Thyroid gland (tissue), 4 donors: ENCODE data around the gene TGM2. TPM values are rescaled to one million over a fixed set of nuclear protein-coding genes. Genes with fewer than 3 reads are reported as not detected.

Experiments used
- DNase-seq, 2 donors: peaks; one replicate each; pipeline ENCODE4 v3.0.0-alpha.2; 2019
- H3K27ac ChIP-seq, 3 donors: fragments of 200-600 bp; sonication (generic); 1 replicate in 2 of 3; 2 replicates in 1 of 3; pipeline ENCODE4 v1.5.1; 2016 to 2019; ENCODE audit warnings: mild to moderate bottlenecking in 1 of 3, moderate library complexity in 1 of 3
- H3K27me3 ChIP-seq: fragments of 200-600 bp; sonication (generic); one replicate; pipeline ENCODE4 v1.5.1; 2019
- H3K36me3 ChIP-seq, 2 donors: fragments of 200-600 bp; sonication (generic); one replicate each; pipeline ENCODE4 v1.5.1; 2016 to 2019
- H3K4me1 ChIP-seq, 2 donors: fragments of 200-600 bp; sonication (generic); one replicate each; pipeline ENCODE4 v1.5.1; 2017 to 2019
- H3K4me3 ChIP-seq, 3 donors: fragments of 200-600 bp; sonication (generic); replicated peaks in 1 of 3; 1 replicate in 2 of 3; 2 replicates in 1 of 3; pipeline ENCODE4 v1.5.1; 2016; ENCODE audit warnings: mild to moderate bottlenecking in 1 of 3
- H3K9me3 ChIP-seq: fragments of 200-600 bp; sonication (generic); one replicate; pipeline ENCODE4 v1.5.1; 2017
- CTCF ChIP-seq, 6 experiments: fragments of 200-600 bp in 3 of 6; fragments of 450-650 bp in 3 of 6; sonication (generic) in 3 of 6; IDR thresholded peaks; one replicate each; pipeline ENCODE4 v1.5.1; 2016 to 2019; ENCODE audit warnings: antibody characterized with exemption in 6 of 6, mild to moderate bottlenecking in 2 of 6, inconsistent platforms in 1 of 6, moderate library complexity in 1 of 6
- POLR2A ChIP-seq, 2 donors: fragments of 450-650 bp; IDR thresholded peaks; one replicate each; pipeline ENCODE4 v1.6.1; 2017; ENCODE audit warnings: antibody characterized with exemption in 2 of 2, mild to moderate bottlenecking in 2 of 2, moderate library complexity in 1 of 2
- WGBS, 2 donors: methylation state at CpG; one replicate each; pipeline ENCODE4 v1.1.5; 2017; 5-methylcytosine and 5-hydroxymethylcytosine counted together
- intact Hi-C: fragments of 100-400 bp; cut with DNase I; formaldehyde crosslinking; loops from one replicate; pipeline ENCODE4 v1.15.1; 2023
- total RNA-seq, 4 donors: library from RNA; depleted of rRNA; stranded (reverse); fragments of >200 nt; gene quantifications; one replicate each; pipeline ENCODE4 v1.2.3, GENCODE V29; 2016

The TGM2 gene
- total RNA-seq, 4 donors from 2014 or later = 16.9 to 133 (median 18.4) TPM

GRCh38 chr20:38170219-38170825, 5.3 kb upstream of the TGM2 start:
- no peak for DNase-seq
- H3K4me1 ChIP-seq = peaks cover 0 to 22% of the 10 kb centered on the region in 2 donors
- no peaks in the 10 kb centered on the region for H3K9me3 ChIP-seq
- no peaks in the 10 kb centered on the region for H3K36me3 ChIP-seq
- no peaks in the 10 kb centered on the region for H3K27me3 ChIP-seq
- WGBS, 2 donors = 58 to 82% methylated on average over 8 of the region's 8 CpGs
- TF ChIP-seq CTCF (IDR thresholded peaks at IDR 0.05) (no peak), POLR2A (IDR thresholded peaks at IDR 0.05) (no peak)
- no peak overlapping the region for H3K27ac ChIP-seq
- no peak overlapping the region for H3K4me3 ChIP-seq
- intact Hi-C loops = no loop called here

GRCh38 chr20:38169636-38170193, 4.6 kb upstream of the TGM2 start:
- intact Hi-C loops = loop anchor here (5.0 kb wide), 1 partner anchor 112 kb away; no protein-coding TSS in a partner anchor
- no peak for DNase-seq
- Histone ChIP-seq H3K27me3 (no peaks in the 10 kb centered on the region), H3K9me3 (no peaks in the 10 kb centered on the region), H3K36me3 (no peaks in the 10 kb centered on the region), H3K27ac (no peak overlapping the region), H3K4me3 (no peak overlapping the region), H3K4me1 (peaks cover 0 to 28% of the 10 kb centered on the region in 2 donors)
- TF ChIP-seq POLR2A (IDR thresholded peaks at IDR 0.05) = no peak
- TF ChIP-seq CTCF (IDR thresholded peaks at IDR 0.05) = no peak
- 79 to 85% methylated on average over 5 to 6 of the region's 6 CpGs for WGBS, 2 donors

- H3K27ac ChIP-seq = peak overlapping the region in 2 of 3 donors; percentile 36 to 52
- 70 to 73% methylated on average over 7 to 8 of the region's 8 CpGs for WGBS, 2 donors
- peaks cover 0 to 28% of the 10 kb centered on the region in 2 donors for H3K4me1 ChIP-seq
- H3K9me3 ChIP-seq = no peaks in the 10 kb centered on the region
- no peak for TF ChIP-seq CTCF (IDR thresholded peaks at IDR 0.05)
- TF ChIP-seq POLR2A (IDR thresholded peaks at IDR 0.05) = no peak
- no peak for DNase-seq
- no peak overlapping the region for H3K4me3 ChIP-seq
- no peaks in the 10 kb centered on the region for H3K36me3 ChIP-seq
- H3K27me3 ChIP-seq = no peaks in the 10 kb centered on the region
- intact Hi-C loops = loop anchor here (5.0 kb wide), 1 partner anchor 112 kb away; no protein-coding TSS in a partner anchor
Measured at GRCh38 chr20:38168791-38169589, 3.9 kb upstream of the TGM2 start.

GRCh38 chr20:38167851-38168760, 3.0 kb upstream of the TGM2 start:
- no peak for TF ChIP-seq POLR2A (IDR thresholded peaks at IDR 0.05)
- TF ChIP-seq CTCF (IDR thresholded peaks at IDR 0.05) = no peak
- WGBS, 2 donors = 43 to 54% methylated on average over 4 to 7 of the region's 7 CpGs
- no peak overlapping the region for H3K4me3 ChIP-seq
- intact Hi-C loops = loop anchor here (5.0 kb wide), 1 partner anchor 111 kb away; no protein-coding TSS in a partner anchor
- peak overlapping the region in 2 of 3 donors; percentile 36 to 52 for H3K27ac ChIP-seq
- peak; percentile 45 to 46 for DNase-seq
- H3K9me3 ChIP-seq = no peaks in the 10 kb centered on the region
- H3K36me3 ChIP-seq = no peaks in the 10 kb centered on the region
- no peaks in the 10 kb centered on the region for H3K27me3 ChIP-seq
- H3K4me1 ChIP-seq = peaks cover 0 to 28% of the 10 kb centered on the region in 2 donors
